Fibroblast of lung (primary cell): Measurements from ENCODE around the gene AFAP1L2.

Experiments
- CTCF ChIP-seq, 2 donors: IDR thresholded peaks in 1 of 2; conservative IDR thresholded peaks in 1 of 2; 1 replicate in 1 of 2; 2 replicates in 1 of 2; pipeline ENCODE4 v1.5.1; 2011 to 2012; ENCODE audit warnings: low read length in 2 of 2, control low read depth in 1 of 2, inconsistent platforms in 1 of 2, low read depth in 1 of 2, mild to moderate bottlenecking in 1 of 2
- EZH2 ChIP-seq: IDR thresholded peaks from 2 replicates; pipeline ENCODE4 v1.5.1; 2012; ENCODE audit warnings: low read length, control low read depth, mild to moderate bottlenecking; ENCODE audit errors: missing control alignments

DNA sequence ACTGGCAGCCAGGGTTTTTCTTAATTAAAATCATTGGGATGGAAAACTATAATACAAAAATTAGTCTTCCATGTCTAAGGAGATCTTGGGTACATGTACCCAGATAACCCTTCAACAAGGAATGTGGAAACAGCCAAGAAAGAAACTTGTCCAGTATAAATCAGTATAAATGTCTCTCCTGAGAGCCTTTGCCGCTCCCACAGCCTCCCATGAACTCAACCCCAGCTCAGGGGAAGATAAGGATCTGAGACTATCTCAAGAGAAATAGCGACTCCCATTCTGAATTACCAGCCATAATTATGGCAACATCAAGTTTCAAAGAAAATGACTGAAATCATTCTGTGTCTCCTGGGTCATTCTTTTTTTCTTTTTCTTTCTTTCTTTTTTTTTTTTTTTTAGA is 32.6 kb upstream of the AFAP1L2 start:
- TF ChIP-seq CTCF (conservative IDR thresholded peaks at IDR 0.05 in 1 of 2, IDR thresholded peaks at IDR 0.05 in 1 of 2; ENCODE audit: low read depth in 1 of 2, low read length in 2 of 2) (no peak), EZH2 (no peak)
